Measurements from ENCODE around the gene KLF13. TPM values are rescaled to one million over a fixed set of nuclear protein-coding genes. Genes with fewer than 3 reads are reported as not detected.
A peak's percentile ranks its signal among the peaks of the same experiment; 100 is the strongest.

KLF13 gene
- total RNA-seq, 2 donors from 2014 or later = 25.7 to 38.4 TPM

DNA sequence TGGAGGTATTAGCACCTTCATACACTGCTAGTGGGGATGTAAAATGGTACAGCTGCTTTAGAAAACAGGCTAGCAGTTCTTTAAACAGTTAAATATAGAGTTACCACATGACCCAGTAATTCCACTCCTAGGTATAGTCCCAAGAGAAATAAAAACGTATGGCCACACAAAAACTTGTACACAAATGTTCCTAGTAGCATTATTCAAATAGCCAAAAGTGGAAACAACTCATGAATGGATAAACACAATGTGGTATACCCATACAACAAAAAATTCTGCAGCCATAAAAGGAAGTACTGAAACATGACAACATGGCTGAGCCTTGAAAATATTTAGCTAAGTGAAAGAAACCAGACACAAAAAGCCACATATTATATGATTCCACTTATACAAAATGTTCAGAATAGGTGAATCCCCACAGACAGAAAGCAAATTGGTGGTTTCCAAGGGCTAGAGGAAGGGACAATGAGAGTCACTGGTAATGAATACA, 40.8 kb upstream of the KLF13 start:
- H3K4me1 ChIP-seq = no peaks in the 10 kb centered on the region
- TF ChIP-seq, protein P1, sequence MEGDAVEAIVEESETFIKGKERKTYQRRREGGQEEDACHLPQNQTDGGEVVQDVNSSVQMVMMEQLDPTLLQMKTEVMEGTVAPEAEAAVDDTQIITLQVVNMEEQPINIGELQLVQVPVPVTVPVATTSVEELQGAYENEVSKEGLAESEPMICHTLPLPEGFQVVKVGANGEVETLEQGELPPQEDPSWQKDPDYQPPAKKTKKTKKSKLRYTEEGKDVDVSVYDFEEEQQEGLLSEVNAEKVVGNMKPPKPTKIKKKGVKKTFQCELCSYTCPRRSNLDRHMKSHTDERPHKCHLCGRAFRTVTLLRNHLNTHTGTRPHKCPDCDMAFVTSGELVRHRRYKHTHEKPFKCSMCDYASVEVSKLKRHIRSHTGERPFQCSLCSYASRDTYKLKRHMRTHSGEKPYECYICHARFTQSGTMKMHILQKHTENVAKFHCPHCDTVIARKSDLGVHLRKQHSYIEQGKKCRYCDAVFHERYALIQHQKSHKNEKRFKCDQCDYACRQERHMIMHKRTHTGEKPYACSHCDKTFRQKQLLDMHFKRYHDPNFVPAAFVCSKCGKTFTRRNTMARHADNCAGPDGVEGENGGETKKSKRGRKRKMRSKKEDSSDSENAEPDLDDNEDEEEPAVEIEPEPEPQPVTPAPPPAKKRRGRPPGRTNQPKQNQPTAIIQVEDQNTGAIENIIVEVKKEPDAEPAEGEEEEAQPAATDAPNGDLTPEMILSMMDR (IDR thresholded peaks at IDR 0.05) = no peak
- no peak for TF ChIP-seq POLR2A (IDR thresholded peaks at IDR 0.05)
- WGBS, 2 donors = 15 to 30% methylated on average over 1 of the region's 1 CpG
- ATAC-seq (no peak), DNase-seq (no peak)
- H3K27me3 ChIP-seq = no peaks in the 10 kb centered on the region
- intact Hi-C loops (cut with DNase I) = no loop called here
- H3K4me3 ChIP-seq = no peak overlapping the region
- H3K27ac ChIP-seq = no peak overlapping the region
- H3K9me3 ChIP-seq = no peaks in the 10 kb centered on the region
- H3K36me3 ChIP-seq (replicated peaks in 1 of 2; ENCODE audit: insufficient read depth in 1 of 2, low read depth in 2 of 2) = no peaks in the 10 kb centered on the region

DNA sequence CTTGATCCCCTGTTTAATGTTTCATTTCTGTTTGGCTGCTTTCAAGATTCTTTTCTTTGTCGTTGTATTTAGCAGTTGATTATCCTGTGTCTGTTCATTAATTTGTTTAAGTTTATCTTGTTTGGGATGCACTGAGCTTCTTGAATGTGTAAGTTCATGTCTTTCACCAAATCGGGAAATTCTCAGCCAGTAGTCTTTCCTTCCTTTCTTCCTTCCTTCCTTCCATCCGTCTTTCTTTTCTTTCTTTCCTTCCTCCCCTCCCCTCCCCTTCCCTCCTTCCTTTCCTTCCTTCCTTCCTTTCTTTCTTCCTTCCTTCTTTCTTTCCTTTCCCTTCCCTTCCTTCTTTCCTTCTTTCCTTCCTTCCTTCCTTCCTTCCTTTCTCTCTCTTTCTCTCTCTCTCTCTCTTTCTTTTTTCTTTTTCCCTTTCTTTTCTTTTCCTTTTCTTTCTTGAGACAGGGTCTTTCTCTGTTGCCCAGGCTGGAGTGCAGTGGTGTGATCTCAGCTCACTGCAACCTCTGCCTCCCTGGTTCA, 35.5 kb upstream of the KLF13 start:
- WGBS, 2 donors = 61 to 69% methylated on average over 3 of the region's 3 CpGs
- H3K36me3 ChIP-seq (replicated peaks in 1 of 2; ENCODE audit: insufficient read depth in 1 of 2, low read depth in 2 of 2) = no peaks in the 10 kb centered on the region
- DNase-seq (no peak), ATAC-seq (no peak)
- no peak overlapping the region for H3K4me3 ChIP-seq
- no peak overlapping the region for H3K27ac ChIP-seq
- intact Hi-C loops (cut with DNase I) = no loop called here
- H3K27me3 ChIP-seq = no peaks in the 10 kb centered on the region
- H3K4me1 ChIP-seq = peaks cover 7% of the 10 kb centered on the region
- TF ChIP-seq POLR2A (IDR thresholded peaks at IDR 0.05) = no peak
- TF ChIP-seq, protein P1 (IDR thresholded peaks at IDR 0.05) = no peak
- no peaks in the 10 kb centered on the region for H3K9me3 ChIP-seq

DNA sequence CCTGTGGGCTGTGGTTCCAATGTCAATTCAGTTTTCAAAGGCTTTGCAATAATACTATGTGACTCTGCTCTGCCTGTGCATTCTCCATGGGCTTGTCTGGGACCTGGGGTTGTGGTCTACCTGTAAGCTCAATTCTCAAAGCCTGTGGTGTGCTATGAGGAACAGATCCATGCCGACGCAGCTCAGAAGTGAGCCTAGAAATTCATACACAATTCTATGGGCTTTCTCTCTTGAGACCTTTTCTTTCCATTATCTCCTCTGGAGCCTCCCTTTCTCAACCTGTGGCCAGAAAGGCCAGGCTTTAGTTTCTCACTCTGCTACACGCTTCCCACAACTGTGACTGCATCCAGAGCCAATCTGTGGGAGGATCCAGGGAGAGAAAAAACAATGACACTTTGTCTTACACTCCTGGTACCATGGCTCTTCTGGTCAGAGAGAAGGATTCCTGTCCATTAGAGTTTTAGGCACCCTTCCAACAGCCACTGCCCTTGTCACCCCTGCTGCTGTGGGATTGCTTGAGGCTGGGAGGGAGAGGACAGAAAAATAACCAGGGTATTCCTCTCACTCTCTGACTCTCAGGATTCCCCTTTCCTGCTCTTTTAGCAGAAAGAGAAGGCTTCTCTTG, 34.1 kb upstream of the KLF13 start:
- Histone ChIP-seq H3K9me3 (no peaks in the 10 kb centered on the region), H3K27me3 (no peaks in the 10 kb centered on the region), H3K4me3 (no peak overlapping the region), H3K4me1 (peaks cover 21% of the 10 kb centered on the region), H3K36me3 (replicated peaks in 1 of 2; ENCODE audit: insufficient read depth in 1 of 2, low read depth in 2 of 2) (no peaks in the 10 kb centered on the region), H3K27ac (peak overlapping the region in 3 of 4 donors; percentile 27 to 35 (median 28))
- intact Hi-C loops (cut with DNase I) = no loop called here
- ATAC-seq = no peak
- WGBS, 2 donors = 73 to 84% methylated on average over 3 of the region's 3 CpGs
- no peak for DNase-seq
- TF ChIP-seq, protein P1 (IDR thresholded peaks at IDR 0.05) = no peak
- no peak for TF ChIP-seq POLR2A (IDR thresholded peaks at IDR 0.05)

DNA sequence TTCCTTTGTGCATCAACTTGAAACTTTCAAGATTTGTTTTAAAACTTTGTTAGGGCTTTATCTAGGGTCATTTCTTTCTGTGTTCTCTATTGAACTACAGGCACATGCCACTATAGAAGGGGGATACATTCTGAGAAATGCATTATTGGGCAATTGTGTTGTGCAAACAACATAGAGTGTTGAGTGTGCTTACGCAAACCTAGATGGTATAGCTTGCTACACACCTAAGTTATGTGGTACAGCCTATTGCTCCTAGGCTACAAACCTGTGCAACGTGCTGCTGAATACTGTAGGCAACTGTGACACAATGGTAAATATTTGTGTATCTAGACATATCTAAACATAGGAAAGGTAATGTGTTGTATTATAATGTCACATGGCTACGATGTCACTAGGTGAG, 33.0 kb upstream of the KLF13 start:
- ATAC-seq (no peak), DNase-seq (no peak)
- H3K9me3 ChIP-seq = no peaks in the 10 kb centered on the region
- no peak for TF ChIP-seq POLR2A (IDR thresholded peaks at IDR 0.05)
- TF ChIP-seq, protein P1 (IDR thresholded peaks at IDR 0.05) = no peak
- no peaks in the 10 kb centered on the region for H3K27me3 ChIP-seq
- 81 to 88% methylated on average over 3 of the region's 3 CpGs for WGBS, 2 donors
- H3K4me3 ChIP-seq = no peak overlapping the region
- intact Hi-C loops (cut with DNase I) = no loop called here
- H3K36me3 ChIP-seq (replicated peaks in 1 of 2; ENCODE audit: insufficient read depth in 1 of 2, low read depth in 2 of 2) = no peaks in the 10 kb centered on the region
- H3K4me1 ChIP-seq = peaks cover 32% of the 10 kb centered on the region
- no peak overlapping the region for H3K27ac ChIP-seq

GRCh38 chr15:31294067-31294466, 32.6 kb upstream of the KLF13 start:
- Histone ChIP-seq H3K27me3 (no peaks in the 10 kb centered on the region), H3K9me3 (no peaks in the 10 kb centered on the region), H3K4me3 (no peak overlapping the region), H3K27ac (no peak overlapping the region), H3K36me3 (replicated peaks in 1 of 2; ENCODE audit: insufficient read depth in 1 of 2, low read depth in 2 of 2) (no peaks in the 10 kb centered on the region), H3K4me1 (peaks cover 35% of the 10 kb centered on the region)
- intact Hi-C loops (cut with DNase I) = no loop called here
- WGBS, 2 donors = 95% methylated on average over 2 of the region's 2 CpGs
- ATAC-seq = no peak
- DNase-seq = no peak
- TF ChIP-seq, protein P1 (IDR thresholded peaks at IDR 0.05) = no peak
- no peak for TF ChIP-seq POLR2A (IDR thresholded peaks at IDR 0.05)

Data from body of pancreas (tissue), 4 donors.